Tibial artery (tissue), 4 donors: Measurements from ENCODE around the gene CCDC57.

Experiments used
- DNase-seq, 2 donors: peaks; one replicate each; pipeline ENCODE4 v3.0.0-alpha.2; 2019
- H3K27ac ChIP-seq, 2 donors: fragments of 200-600 bp; sonication (generic) in 1 of 2; 1 replicate in 1 of 2; 2 replicates in 1 of 2; pipeline ENCODE4 v1.5.1; 2018 to 2019; ENCODE audit warnings: mild to moderate bottlenecking in 1 of 2
- H3K27me3 ChIP-seq, 2 donors: fragments of 200-600 bp; sonication (generic) in 1 of 2; one replicate each; pipeline versions ENCODE4 v1.5.1 to v1.6.0; 2016 to 2019
- H3K36me3 ChIP-seq, 3 donors: fragments of 200-600 bp; sonication (generic) in 2 of 3; one replicate each; pipeline ENCODE4 v1.5.1; 2016 to 2019; ENCODE audit warnings: mild to moderate bottlenecking in 2 of 3
- H3K4me1 ChIP-seq, 4 donors: fragments of 200-600 bp; sonication (generic) in 2 of 4; 1 replicate in 3 of 4; 2 replicates in 1 of 4; pipeline ENCODE4 v1.5.1; 2016 to 2019
- H3K4me3 ChIP-seq, 2 donors: fragments of 200-600 bp; sonication (generic) in 1 of 2; 1 replicate in 1 of 2; 2 replicates in 1 of 2; pipeline ENCODE4 v1.5.1; 2018 to 2019; ENCODE audit warnings: mild to moderate bottlenecking in 2 of 2
- H3K9me3 ChIP-seq, 3 donors: fragments of 200-600 bp; sonication (generic) in 1 of 3; one replicate each; pipeline ENCODE4 v1.5.1; 2016 to 2019
- intact Hi-C: fragments of 100-400 bp; cut with DNase I; formaldehyde crosslinking; loops from one replicate; pipeline ENCODE4 v1.15.0; 2023; ENCODE audit warnings: low total_unique reads
- TF ChIP-seq, protein P1 (sequence below), 2 experiments: fragments of 200-600 bp in 1 of 2; fragments of 450-650 bp in 1 of 2; IDR thresholded peaks; one replicate each; pipeline ENCODE4 v1.5.1; 2017 to 2019; ENCODE audit warnings: antibody characterized with exemption in 2 of 2, mild to moderate bottlenecking in 1 of 2, moderate library complexity in 1 of 2

The CCDC57 gene

DNA sequence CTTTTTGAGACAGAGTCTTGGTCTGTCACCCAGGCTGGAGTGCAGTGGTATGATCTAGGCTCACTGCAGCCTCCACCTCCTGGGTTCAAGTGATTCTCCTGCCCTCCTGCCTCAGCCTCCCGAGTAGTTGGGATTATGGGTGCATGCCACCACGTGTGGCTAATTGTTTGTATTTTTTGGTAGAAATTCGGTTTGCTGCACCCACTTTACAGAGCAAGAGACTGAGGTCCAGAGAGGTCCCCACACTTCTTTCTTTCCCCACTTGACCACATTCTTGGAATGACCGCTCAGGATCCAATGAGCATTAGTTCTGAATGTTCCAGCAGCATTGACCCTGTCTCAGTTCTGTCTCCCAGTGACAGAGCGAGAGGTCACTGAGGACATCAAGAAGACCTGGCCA lies 10.9 kb upstream of the CCDC57 start:
- H3K9me3 ChIP-seq, result no peaks in the 10 kb centered on the region
- H3K27me3 ChIP-seq, result peaks cover 0 to 32% of the 10 kb centered on the region in 2 donors
- no peak overlapping the region for H3K27ac ChIP-seq
- no peak for DNase-seq
- H3K36me3 ChIP-seq, result no peaks in the 10 kb centered on the region
- peaks cover 0 to 10% (median 5%) of the 10 kb centered on the region in 4 donors for H3K4me1 ChIP-seq
- H3K4me3 ChIP-seq, result no peak overlapping the region
- intact Hi-C loops, result no loop called here
- TF ChIP-seq, protein P1, sequence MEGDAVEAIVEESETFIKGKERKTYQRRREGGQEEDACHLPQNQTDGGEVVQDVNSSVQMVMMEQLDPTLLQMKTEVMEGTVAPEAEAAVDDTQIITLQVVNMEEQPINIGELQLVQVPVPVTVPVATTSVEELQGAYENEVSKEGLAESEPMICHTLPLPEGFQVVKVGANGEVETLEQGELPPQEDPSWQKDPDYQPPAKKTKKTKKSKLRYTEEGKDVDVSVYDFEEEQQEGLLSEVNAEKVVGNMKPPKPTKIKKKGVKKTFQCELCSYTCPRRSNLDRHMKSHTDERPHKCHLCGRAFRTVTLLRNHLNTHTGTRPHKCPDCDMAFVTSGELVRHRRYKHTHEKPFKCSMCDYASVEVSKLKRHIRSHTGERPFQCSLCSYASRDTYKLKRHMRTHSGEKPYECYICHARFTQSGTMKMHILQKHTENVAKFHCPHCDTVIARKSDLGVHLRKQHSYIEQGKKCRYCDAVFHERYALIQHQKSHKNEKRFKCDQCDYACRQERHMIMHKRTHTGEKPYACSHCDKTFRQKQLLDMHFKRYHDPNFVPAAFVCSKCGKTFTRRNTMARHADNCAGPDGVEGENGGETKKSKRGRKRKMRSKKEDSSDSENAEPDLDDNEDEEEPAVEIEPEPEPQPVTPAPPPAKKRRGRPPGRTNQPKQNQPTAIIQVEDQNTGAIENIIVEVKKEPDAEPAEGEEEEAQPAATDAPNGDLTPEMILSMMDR (IDR thresholded peaks at IDR 0.05), result no peak

DNA sequence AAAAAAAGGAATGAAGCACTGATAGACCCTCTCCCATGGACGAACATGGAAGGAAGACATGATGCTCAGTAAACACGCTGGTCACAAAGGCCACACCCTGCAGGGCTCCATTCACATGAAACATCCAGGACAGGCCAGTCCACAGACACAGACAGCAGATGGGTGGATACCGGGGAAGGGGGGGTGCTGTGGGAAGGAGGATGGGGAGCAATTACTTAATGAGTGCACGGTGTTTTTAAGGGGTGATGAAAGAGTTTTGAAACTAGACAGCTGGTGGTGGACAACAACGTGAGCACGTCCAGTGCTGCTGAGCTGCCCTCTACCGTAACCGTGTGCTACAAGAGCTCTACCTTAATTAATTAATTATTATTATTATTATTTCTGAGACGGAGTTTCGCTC lies 10.2 kb upstream of the CCDC57 start:
- Histone ChIP-seq H3K36me3 (no peaks in the 10 kb centered on the region), H3K4me1 (peaks cover 0 to 12% (median 5%) of the 10 kb centered on the region in 4 donors)
- no peak for DNase-seq

DNA sequence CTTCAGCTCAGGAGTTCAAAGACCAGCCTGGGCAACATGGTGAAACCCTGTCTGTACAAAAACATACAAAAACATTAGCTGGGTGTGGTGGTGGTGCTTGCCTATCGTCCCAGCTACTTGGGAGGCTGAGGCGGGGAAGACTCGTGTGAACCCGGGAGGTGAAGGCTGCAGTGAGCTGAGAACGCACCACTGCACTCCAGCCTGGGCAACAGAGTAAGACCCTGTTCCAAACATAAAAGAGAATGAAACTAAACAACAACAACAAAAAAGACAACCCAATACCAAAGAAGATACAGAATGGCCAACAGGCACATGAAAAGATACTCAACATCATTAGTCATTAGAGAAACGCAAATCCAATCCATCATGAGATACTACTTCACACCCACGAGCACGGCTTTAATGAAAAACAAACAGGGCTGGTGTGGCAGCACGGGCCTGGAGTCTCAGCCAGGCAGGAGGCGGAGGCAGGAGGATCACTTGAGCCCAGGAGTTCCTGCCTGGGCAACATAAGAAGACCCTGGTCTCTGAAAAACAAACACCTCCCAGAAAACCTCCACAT lies 8.8 kb upstream of the CCDC57 start:
- H3K4me1 ChIP-seq, result peaks cover 9 to 26% (median 19%) of the 10 kb centered on the region in 4 donors

More for the DNA sequence above, 10.2 kb upstream of the CCDC57 start:
- H3K9me3 ChIP-seq, result no peaks in the 10 kb centered on the region
- no peak overlapping the region for H3K27ac ChIP-seq
- TF ChIP-seq, protein P1 (IDR thresholded peaks at IDR 0.05), result no peak
- H3K4me3 ChIP-seq, result no peak overlapping the region
- peaks cover 0 to 25% of the 10 kb centered on the region in 2 donors for H3K27me3 ChIP-seq
- intact Hi-C loops, result no loop called here

DNA sequence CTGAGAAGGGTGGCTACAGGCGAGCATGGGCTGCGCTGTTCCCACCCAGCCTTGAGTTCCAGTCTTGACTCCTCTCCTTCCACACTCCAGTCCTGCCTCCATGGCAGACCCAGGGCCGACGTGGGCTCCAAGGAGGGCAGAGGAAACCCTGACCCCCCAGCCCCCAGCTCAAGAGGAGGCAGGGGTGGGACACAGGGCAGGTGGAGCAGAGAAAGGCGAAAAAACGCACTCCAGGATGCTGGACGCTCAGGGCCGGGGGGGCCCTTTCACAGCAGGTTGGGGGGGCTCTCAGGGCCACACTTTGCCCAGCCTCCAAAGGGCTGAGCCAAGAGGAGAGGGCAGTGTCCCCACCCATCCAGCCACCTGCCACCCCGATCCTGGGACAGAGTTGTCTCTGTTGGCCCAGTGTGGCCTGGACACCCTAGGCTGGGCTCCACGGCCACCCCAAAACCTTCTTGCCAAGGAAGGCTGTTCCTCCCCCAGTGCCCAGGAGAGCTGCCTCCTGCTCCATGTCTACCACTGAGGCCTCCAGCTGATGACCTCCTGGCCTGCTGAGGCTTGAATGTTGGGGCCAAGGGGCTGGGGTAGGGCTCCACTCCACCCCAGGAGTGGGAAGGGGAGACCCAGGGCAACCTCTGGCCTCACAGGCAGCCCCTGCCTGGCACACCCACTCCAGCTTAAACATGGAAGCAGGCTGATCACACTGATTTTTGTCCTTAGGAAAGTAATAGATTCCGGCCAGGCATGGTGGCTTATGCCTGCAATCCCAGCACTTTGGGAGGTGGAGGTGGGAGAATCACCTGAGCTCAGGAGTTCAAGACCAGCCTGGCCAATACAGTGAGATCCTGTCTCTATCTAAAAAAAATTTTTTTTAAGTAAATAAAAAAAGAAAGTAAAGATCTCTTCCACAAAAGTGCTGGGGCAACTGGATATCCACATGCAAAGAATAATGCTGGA lies 7.4 kb upstream of the CCDC57 start:
- Histone ChIP-seq H3K27ac (no peak overlapping the region), H3K27me3 (no peaks in the 10 kb centered on the region), H3K4me1 (peaks cover 9 to 35% (median 26%) of the 10 kb centered on the region in 4 donors), H3K9me3 (no peaks in the 10 kb centered on the region), H3K36me3 (no peaks in the 10 kb centered on the region), H3K4me3 (no peak overlapping the region)
- intact Hi-C loops, result no loop called here
- DNase-seq, result no peak
- TF ChIP-seq, protein P1 (IDR thresholded peaks at IDR 0.05), result no peak

More for the DNA sequence above, 8.8 kb upstream of the CCDC57 start:
- Histone ChIP-seq H3K4me3 (no peak overlapping the region), H3K27me3 (peaks cover 0 to 11% of the 10 kb centered on the region in 2 donors), H3K27ac (no peak overlapping the region), H3K36me3 (no peaks in the 10 kb centered on the region), H3K9me3 (no peaks in the 10 kb centered on the region)
- DNase-seq, result no peak
- intact Hi-C loops, result no loop called here
- TF ChIP-seq, protein P1 (IDR thresholded peaks at IDR 0.05), result no peak

DNA sequence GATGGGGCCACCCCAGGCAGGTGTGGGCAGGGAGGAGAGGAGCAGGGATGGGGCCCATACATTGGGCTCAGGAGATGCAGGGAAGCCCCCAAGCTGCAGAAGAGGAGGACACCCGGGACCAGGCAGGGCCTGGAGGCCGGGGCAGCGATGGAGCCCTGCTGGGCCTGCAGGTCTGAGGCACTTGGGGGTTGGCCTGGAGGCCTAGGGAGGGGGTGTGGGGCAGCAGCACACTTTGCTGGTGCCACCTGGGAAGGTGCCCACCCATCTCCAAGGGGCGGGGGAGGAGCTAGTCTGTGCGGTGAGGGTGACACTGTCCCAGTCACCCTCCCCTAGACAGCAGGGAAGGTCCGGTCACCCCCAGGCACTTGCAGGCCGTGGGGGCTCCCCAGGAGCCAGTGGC lies 6.4 kb upstream of the CCDC57 start:
- Histone ChIP-seq H3K4me3 (no peak overlapping the region), H3K27ac (no peak overlapping the region), H3K27me3 (no peaks in the 10 kb centered on the region), H3K36me3 (no peaks in the 10 kb centered on the region), H3K9me3 (no peaks in the 10 kb centered on the region), H3K4me1 (peaks cover 9 to 35% (median 26%) of the 10 kb centered on the region in 4 donors)
- DNase-seq, result no peak
- intact Hi-C loops, result no loop called here
- TF ChIP-seq, protein P1 (IDR thresholded peaks at IDR 0.05), result no peak
